Loucy (cell line): Measurements from ENCODE around the gene DCST1.

ENCODE experiments used
- H2AFZ ChIP-seq: fragments of 200-600 bp; sonication (generic); 2 replicates; pipeline ENCODE4 v1.6.0; 2016; ENCODE audit warnings: antibody characterized with exemption, mild to moderate bottlenecking, low read length, moderate library complexity
- H3F3A ChIP-seq: fragments of 200-600 bp; 2 replicates; pipeline ENCODE4 v1.6.0; 2016; ENCODE audit warnings: antibody characterized with exemption, low read depth, mild to moderate bottlenecking
- H3K27me3 ChIP-seq: fragments of 200-600 bp; sonication (generic); 2 replicates; pipeline ENCODE4 v1.6.1; 2014; ENCODE audit warnings: low read length, mild to moderate bottlenecking; ENCODE audit not compliant: insufficient read depth, poor library complexity, severe bottlenecking
- H3K36me3 ChIP-seq: fragments of 200-600 bp; sonication (generic); 2 replicates; pipeline ENCODE4 v1.6.1; 2016; ENCODE audit warnings: low read length; ENCODE audit not compliant: insufficient read depth
- H3K4me1 ChIP-seq: fragments of 200-600 bp; sonication (generic); 2 replicates; pipeline ENCODE4 v1.5.1; 2014; ENCODE audit warnings: low read length, mild to moderate bottlenecking; ENCODE audit not compliant: insufficient read depth, poor library complexity, severe bottlenecking
- H3K4me2 ChIP-seq: fragments of 200-600 bp; sonication (generic); 2 replicates; pipeline ENCODE4 v1.6.0; 2014; ENCODE audit warnings: antibody characterized with exemption, low read length, low read depth, mild to moderate bottlenecking; ENCODE audit not compliant: poor library complexity, severe bottlenecking
- H3K4me3 ChIP-seq: fragments of 200-600 bp; sonication (generic); 2 replicates; pipeline ENCODE4 v1.5.1; 2014; ENCODE audit warnings: low read length, mild to moderate bottlenecking, mixed read lengths; ENCODE audit not compliant: poor library complexity, severe bottlenecking
- H3K79me2 ChIP-seq: fragments of 200-600 bp; sonication (generic); 2 replicates; pipeline ENCODE4 v1.6.1; 2014; ENCODE audit warnings: low read length; ENCODE audit not compliant: insufficient read depth
- H3K9ac ChIP-seq: fragments of 200-600 bp; sonication (generic); 2 replicates; pipeline ENCODE4 v1.6.0; 2014; ENCODE audit warnings: mild to moderate bottlenecking, low read depth, low read length, moderate library complexity; ENCODE audit not compliant: poor library complexity, severe bottlenecking
- H3K9me2 ChIP-seq: fragments of 200-600 bp; sonication (generic); replicated peaks from 2 replicates; pipeline ENCODE4 v1.6.1; 2016; ENCODE audit warnings: low read depth, low read length, mixed read lengths
- H3K9me3 ChIP-seq: fragments of 200-600 bp; sonication (generic); 2 replicates; pipeline ENCODE4 v1.6.1; 2014; ENCODE audit warnings: mild to moderate bottlenecking, antibody characterized with exemption, low read length, low read depth; ENCODE audit not compliant: insufficient read depth
- H4K20me1 ChIP-seq: fragments of 200-600 bp; sonication (generic); 2 replicates; pipeline ENCODE4 v1.6.0; 2014; ENCODE audit warnings: antibody characterized with exemption, low read length, mild to moderate bottlenecking; ENCODE audit not compliant: insufficient read depth, poor library complexity, severe bottlenecking
- EZH2phosphoT487 ChIP-seq: fragments of 200-600 bp; IDR thresholded peaks from 2 replicates; pipeline ENCODE4 v1.6.1; 2018; ENCODE audit warnings: antibody characterized with exemption, mild to moderate bottlenecking, moderate library complexity, borderline replicate concordance
- TF ChIP-seq, protein P1 (sequence below): fragments of 200-600 bp; sonication (generic); conservative IDR thresholded peaks from 2 replicates; pipeline ENCODE4 v1.5.1; 2014; ENCODE audit warnings: mild to moderate bottlenecking, antibody characterized with exemption, low read length

Gene DCST1

DNA sequence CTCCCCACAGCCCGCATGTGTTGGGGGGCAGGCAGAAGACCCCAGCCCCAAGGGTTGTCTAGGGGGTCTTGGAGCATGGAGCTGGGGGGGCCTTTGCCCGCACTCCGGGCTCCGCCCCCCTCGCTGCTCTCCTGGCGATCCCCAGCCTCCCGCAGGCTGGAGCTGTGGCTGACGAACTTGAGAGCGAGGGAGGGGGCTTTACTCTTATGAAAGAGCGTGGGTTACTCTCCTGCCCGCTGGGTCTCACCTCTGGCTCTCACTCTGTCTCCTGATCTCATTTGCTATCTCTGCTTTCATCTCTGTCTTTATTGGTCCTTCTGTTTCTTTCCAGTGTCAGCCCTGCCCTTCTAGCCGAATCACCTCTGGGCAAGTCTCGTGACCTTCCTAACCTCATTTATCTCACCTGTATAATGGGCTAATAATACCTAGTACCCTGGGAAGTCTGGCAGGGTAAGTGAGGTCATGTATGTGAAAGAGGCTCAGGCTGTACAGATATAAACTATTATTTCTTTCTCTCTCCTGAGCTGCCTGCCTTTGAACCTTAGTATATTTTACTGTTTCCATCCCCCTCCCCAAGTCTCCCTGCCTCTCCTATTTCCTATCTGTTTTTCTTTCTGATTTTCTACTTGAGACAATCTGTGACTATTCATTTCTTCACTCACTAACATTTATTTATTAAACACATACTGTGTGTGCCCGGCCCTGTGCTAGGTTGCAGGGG lies 30.6 kb downstream of the DCST1 start:
- Histone ChIP-seq H3K79me2 (peaks cover 29% of the 10 kb centered on the region), H3K4me1 (peaks cover 46% of the 10 kb centered on the region), H3K9me2 (no peaks in the 10 kb centered on the region), H4K20me1 (peaks cover 12% of the 10 kb centered on the region), H3K4me2 (peak overlapping the region; percentile 92), H3K4me3 (peak overlapping the region; percentile 85), H3K27me3 (no peaks in the 10 kb centered on the region), H3K9me3 (no peaks in the 10 kb centered on the region), H3F3A (no peaks in the 10 kb centered on the region), H3K36me3 (no peaks in the 10 kb centered on the region), H2AFZ (peak overlapping the region; percentile 66), H3K9ac (peak overlapping the region; percentile 77)
- no peak for TF ChIP-seq EZH2phosphoT487
- TF ChIP-seq, protein P1, sequence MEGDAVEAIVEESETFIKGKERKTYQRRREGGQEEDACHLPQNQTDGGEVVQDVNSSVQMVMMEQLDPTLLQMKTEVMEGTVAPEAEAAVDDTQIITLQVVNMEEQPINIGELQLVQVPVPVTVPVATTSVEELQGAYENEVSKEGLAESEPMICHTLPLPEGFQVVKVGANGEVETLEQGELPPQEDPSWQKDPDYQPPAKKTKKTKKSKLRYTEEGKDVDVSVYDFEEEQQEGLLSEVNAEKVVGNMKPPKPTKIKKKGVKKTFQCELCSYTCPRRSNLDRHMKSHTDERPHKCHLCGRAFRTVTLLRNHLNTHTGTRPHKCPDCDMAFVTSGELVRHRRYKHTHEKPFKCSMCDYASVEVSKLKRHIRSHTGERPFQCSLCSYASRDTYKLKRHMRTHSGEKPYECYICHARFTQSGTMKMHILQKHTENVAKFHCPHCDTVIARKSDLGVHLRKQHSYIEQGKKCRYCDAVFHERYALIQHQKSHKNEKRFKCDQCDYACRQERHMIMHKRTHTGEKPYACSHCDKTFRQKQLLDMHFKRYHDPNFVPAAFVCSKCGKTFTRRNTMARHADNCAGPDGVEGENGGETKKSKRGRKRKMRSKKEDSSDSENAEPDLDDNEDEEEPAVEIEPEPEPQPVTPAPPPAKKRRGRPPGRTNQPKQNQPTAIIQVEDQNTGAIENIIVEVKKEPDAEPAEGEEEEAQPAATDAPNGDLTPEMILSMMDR: no peak

DNA sequence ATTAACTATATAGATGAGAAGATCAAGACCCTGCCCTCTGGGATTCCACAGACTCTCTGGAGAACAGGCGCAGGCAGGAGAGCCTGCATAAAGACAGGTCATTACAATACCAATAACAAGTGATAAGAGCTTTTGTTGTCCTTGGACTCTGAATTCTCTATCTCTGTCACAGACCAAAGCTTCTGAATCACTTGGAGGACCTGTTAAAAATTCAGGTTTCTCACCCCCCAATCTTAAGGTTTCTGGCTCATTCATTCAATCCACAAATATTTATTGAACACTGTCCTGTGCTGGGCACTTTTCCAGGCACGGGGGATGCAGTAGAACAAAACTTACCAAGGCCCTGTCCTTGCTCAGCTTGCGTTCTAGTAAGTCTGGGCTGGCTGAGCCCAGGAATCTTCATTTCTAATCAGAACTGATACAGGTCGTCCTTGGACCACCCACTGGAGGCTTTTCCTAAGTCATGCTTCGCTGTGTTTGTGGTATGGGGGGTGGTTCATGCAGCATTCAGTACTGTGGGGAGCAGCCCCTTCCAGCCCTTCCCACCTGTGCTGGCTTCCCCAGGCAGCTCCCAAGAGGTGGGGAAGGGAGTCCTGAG lies 31.3 kb downstream of the DCST1 start:
- H3K27me3 ChIP-seq: no peaks in the 10 kb centered on the region
- H3F3A ChIP-seq: no peaks in the 10 kb centered on the region
- peak overlapping the region; percentile 92 for H3K4me2 ChIP-seq
- H3K9me3 ChIP-seq: no peaks in the 10 kb centered on the region
- peaks cover 29% of the 10 kb centered on the region for H3K79me2 ChIP-seq
- TF ChIP-seq, protein P1: no peak
- TF ChIP-seq EZH2phosphoT487: no peak
- H3K4me3 ChIP-seq: peak overlapping the region; percentile 85
- H4K20me1 ChIP-seq: peaks cover 12% of the 10 kb centered on the region
- H3K9me2 ChIP-seq: no peaks in the 10 kb centered on the region
- peaks cover 46% of the 10 kb centered on the region for H3K4me1 ChIP-seq
- no peaks in the 10 kb centered on the region for H3K36me3 ChIP-seq
- peak overlapping the region; percentile 77 for H3K9ac ChIP-seq
- no peak overlapping the region for H2AFZ ChIP-seq

- no peak for TF ChIP-seq EZH2phosphoT487
- TF ChIP-seq, protein P1: no peak
- Histone ChIP-seq H3K27me3 (no peaks in the 10 kb centered on the region), H3K4me1 (peaks cover 41% of the 10 kb centered on the region), H2AFZ (no peak overlapping the region), H3K4me3 (peak overlapping the region; percentile 49), H3K4me2 (peak overlapping the region; percentile 59), H3K36me3 (no peaks in the 10 kb centered on the region), H3K9me3 (no peaks in the 10 kb centered on the region), H3F3A (no peaks in the 10 kb centered on the region), H4K20me1 (peaks cover 12% of the 10 kb centered on the region), H3K79me2 (peaks cover 29% of the 10 kb centered on the region), H3K9ac (no peak overlapping the region), H3K9me2 (no peaks in the 10 kb centered on the region)
Measured at GRCh38 chr1:155066777-155067176, 33.2 kb downstream of the DCST1 start.
